HFFc6 (cell line): ENCODE measurements around the gene MGAT5. TPM values are rescaled to one million over a fixed set of nuclear protein-coding genes. Genes with fewer than 3 reads are reported as not detected.

Source experiments
- DNase-seq: peaks from one replicate; pipeline ENCODE4 v3.0.0-alpha.2; 2018
- H3K27ac Mint-ChIP-seq: 2 replicates; pipeline ENCODE4 v1.8.0; 2020; ENCODE audit warnings: mild to moderate bottlenecking, mixed read lengths
- H3K27me3 Mint-ChIP-seq: 2 replicates; pipeline ENCODE4 v1.8.0; 2021; ENCODE audit warnings: mild to moderate bottlenecking, moderate library complexity, mixed read lengths; ENCODE audit not compliant: insufficient read depth
- H3K36me3 Mint-ChIP-seq: 2 replicates; pipeline ENCODE4 v1.8.0; 2021; ENCODE audit warnings: low read depth, mixed read lengths
- H3K4me1 Mint-ChIP-seq: 2 replicates; pipeline ENCODE4 v1.8.0; 2020; ENCODE audit warnings: low read depth, mixed read lengths
- H3K4me3 Mint-ChIP-seq: 2 replicates; pipeline ENCODE4 v1.8.0; 2020; ENCODE audit warnings: mild to moderate bottlenecking, moderate library complexity, mixed read lengths
- H3K9me3 Mint-ChIP-seq: 2 replicates; pipeline ENCODE4 v1.8.0; 2020; ENCODE audit warnings: mild to moderate bottlenecking, mixed read lengths
- total RNA-seq, 6 experiments: library from RNA; stranded (reverse); fragmentation: NEBNext Ultra II Directional; extraction: Animal tissue kit (Norgen Biotek cat#: 25700); gene quantifications; 2 replicates in 1 of 6; 3 replicates in 5 of 6; pipeline ENCODE4 v1.2.3, GENCODE V29; 2021
- TF ChIP-seq, protein P1 (sequence below): fragments of 200-600 bp; sonication (generic); IDR thresholded peaks from 2 replicates; pipeline ENCODE4 v1.5.0; 2021; ENCODE audit warnings: antibody characterized with exemption, mild to moderate bottlenecking

Gene MGAT5
- total RNA-seq, 6 experiments from 2014 or later = 104 to 129 (median 113) TPM

DNA sequence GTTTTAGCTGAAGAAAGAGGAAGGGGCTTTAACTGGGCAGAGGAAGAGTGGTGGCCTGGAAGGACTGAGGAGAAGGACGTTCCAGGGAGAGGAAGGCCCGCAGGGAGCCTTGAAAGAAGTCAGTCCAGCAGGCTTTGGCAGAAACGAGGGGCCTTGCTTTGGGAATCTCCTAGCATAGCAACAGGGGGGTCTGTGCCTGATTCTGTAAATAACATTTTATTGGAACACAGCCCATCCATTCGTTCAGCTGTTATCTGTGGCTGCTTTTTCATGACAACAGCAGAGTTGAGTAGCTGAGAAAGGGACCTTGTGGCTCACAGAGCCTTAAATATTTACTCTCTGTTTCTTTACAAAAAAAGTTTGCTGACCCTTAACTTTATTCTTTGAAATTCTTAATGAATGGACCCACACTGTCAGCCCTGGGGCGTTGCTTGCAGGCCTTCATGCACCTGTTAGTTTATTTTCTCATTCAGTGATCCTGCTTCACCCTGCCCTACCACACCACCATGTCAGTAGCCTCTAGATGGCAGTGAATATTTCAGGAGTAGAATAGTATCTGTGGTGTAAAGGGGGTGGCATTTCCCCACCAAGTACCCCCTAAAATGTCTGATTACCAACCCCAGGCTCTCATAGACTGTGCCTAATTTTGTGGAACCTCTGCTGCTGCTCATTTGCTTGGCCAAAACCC, 61.0 kb downstream of the MGAT5 start:
- no peak overlapping the region for H3K4me3 Mint-ChIP-seq
- H3K36me3 Mint-ChIP-seq = peaks cover 18% of the 10 kb centered on the region
- no peaks in the 10 kb centered on the region for H3K9me3 Mint-ChIP-seq
- DNase-seq = no peak
- H3K4me1 Mint-ChIP-seq = peaks cover 19% of the 10 kb centered on the region
- peaks cover 6% of the 10 kb centered on the region for H3K27me3 Mint-ChIP-seq
- H3K27ac Mint-ChIP-seq = no peak overlapping the region
- TF ChIP-seq, protein P1, sequence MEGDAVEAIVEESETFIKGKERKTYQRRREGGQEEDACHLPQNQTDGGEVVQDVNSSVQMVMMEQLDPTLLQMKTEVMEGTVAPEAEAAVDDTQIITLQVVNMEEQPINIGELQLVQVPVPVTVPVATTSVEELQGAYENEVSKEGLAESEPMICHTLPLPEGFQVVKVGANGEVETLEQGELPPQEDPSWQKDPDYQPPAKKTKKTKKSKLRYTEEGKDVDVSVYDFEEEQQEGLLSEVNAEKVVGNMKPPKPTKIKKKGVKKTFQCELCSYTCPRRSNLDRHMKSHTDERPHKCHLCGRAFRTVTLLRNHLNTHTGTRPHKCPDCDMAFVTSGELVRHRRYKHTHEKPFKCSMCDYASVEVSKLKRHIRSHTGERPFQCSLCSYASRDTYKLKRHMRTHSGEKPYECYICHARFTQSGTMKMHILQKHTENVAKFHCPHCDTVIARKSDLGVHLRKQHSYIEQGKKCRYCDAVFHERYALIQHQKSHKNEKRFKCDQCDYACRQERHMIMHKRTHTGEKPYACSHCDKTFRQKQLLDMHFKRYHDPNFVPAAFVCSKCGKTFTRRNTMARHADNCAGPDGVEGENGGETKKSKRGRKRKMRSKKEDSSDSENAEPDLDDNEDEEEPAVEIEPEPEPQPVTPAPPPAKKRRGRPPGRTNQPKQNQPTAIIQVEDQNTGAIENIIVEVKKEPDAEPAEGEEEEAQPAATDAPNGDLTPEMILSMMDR = no peak

- peaks cover 20% of the 10 kb centered on the region for H3K36me3 Mint-ChIP-seq
- no peak overlapping the region for H3K27ac Mint-ChIP-seq
- peaks cover 6% of the 10 kb centered on the region for H3K27me3 Mint-ChIP-seq
- no peak for DNase-seq
- TF ChIP-seq, protein P1 = no peak
- H3K4me3 Mint-ChIP-seq = no peak overlapping the region
- peaks cover 13% of the 10 kb centered on the region for H3K4me1 Mint-ChIP-seq
- no peaks in the 10 kb centered on the region for H3K9me3 Mint-ChIP-seq
Measured at GRCh38 chr2:134315471-134315870, 61.6 kb downstream of the MGAT5 start.

DNA sequence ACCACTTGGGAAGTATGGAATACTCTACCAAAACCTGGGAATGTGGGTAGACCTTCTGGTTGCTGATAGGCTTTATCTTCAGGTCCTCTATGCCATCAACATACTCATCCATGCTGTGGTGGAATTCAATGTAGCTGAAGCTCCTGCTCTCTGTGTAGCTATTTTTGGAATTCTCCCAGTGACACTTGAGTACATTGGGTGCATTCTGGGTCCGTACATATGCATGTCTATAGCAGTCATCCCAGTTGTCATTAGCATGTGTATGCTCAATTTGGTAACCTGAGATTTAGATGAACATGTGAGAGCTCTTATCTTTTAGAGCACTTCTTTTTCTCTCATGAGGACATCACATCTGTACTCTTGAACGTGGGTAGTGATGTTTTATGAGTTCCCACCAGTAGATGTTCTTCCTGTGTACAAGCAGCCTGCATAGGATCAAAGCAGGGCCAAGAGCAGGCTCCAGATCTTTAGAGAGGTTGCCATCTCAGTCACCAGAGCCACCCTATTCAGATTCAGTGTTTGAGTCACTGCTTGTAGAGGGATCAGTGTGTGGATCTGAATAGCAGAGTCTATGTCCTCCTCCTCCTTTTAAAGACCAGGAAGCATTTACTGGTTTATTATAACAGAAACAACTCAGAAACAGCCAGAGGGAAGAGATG, 65.9 kb downstream of the MGAT5 start:
- Mint-ChIP-seq H3K27ac (no peak overlapping the region), H3K9me3 (no peaks in the 10 kb centered on the region), H3K4me3 (no peak overlapping the region), H3K4me1 (no peaks in the 10 kb centered on the region), H3K36me3 (peaks cover 20% of the 10 kb centered on the region), H3K27me3 (no peaks in the 10 kb centered on the region; the same call in 1 of the 2 replicates)
- DNase-seq = no peak
- TF ChIP-seq, protein P1 = no peak

DNA sequence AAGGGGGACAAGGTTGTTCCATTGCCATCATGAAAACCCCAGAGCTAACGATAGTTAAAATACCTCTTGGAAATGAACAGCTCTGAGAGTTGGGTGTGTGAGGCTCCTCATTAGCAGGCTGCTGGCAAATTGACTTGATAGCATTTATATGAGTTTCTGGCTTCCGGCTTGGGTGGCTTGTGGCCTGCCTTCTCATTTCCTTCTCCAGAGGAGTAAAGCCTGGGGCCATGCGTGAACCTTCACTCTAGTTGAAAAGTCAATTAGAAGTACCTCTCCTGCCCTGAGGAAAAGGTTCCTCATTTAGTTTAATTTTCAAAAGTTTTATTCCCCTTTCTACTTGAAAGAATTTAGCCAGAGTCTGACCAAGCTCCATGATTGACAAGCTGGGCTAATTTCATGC, 67.1 kb downstream of the MGAT5 start:
- H3K36me3 Mint-ChIP-seq = peaks cover 30% of the 10 kb centered on the region
- no peak overlapping the region; the same call in 1 of the 2 replicates for H3K27ac Mint-ChIP-seq
- no peaks in the 10 kb centered on the region for H3K4me1 Mint-ChIP-seq
- H3K9me3 Mint-ChIP-seq = no peaks in the 10 kb centered on the region
- H3K4me3 Mint-ChIP-seq = no peak overlapping the region
- no peaks in the 10 kb centered on the region; the same call in 1 of the 2 replicates for H3K27me3 Mint-ChIP-seq
- no peak for DNase-seq
- TF ChIP-seq, protein P1 = no peak

DNA sequence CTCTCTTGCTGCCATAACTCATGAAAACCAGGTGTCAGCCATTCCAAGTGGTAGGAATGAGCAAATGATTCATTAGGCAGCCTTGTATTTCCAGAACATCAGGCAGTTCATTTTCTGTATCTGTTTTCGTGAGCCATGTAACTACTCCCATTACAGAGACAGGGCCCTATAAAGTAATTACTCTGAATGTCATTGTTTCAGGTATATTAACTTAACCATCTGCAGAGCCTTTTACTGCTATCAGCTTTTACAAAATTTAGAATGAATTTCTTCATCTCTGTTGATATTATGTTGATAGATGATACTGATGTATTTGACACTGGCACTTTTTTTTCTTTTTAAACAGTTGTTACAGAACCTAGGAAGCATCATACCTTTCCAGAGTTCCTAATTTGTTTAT, 69.9 kb downstream of the MGAT5 start:
- no peak for DNase-seq
- TF ChIP-seq, protein P1 = no peak
- no peaks in the 10 kb centered on the region; the same call in 1 of the 2 replicates for H3K27me3 Mint-ChIP-seq
- no peaks in the 10 kb centered on the region for H3K4me1 Mint-ChIP-seq
- no peak overlapping the region for H3K27ac Mint-ChIP-seq
- no peak overlapping the region for H3K4me3 Mint-ChIP-seq
- peaks cover 4% of the 10 kb centered on the region; the same call in 1 of the 2 replicates for H3K9me3 Mint-ChIP-seq
- H3K36me3 Mint-ChIP-seq = peaks cover 42% of the 10 kb centered on the region
